Stimulated activated naive B cell treated with anti-CD40 and anti-IgM and Interleukin-4, amounts not matched to agents 10 μg/mL and 1 μg/mL and 100 μg/mL, for 72 hours (primary cell): ENCODE data around the gene GALNT9.
"Not testable (repeated sequence)": the region's sequence is repeated elsewhere in the genome, so short reads cannot be mapped to it uniquely, and the experiment has no call there.

Source experiments
- ATAC-seq, 2 donors: fragments of 150-1000 bp; cut with Tn5 transposase; replicated peaks; 2 replicates each; pipeline ENCODE4 v1.10.0; 2021; ENCODE audit warnings: moderate library complexity in 1 of 2
- DNase-seq: peaks from one replicate; pipeline ENCODE4 v3.0.0; 2021
- H3K27ac Mint-ChIP-seq: one replicate; pipeline ENCODE4 v1.8.0; 2022; ENCODE audit warnings: mild to moderate bottlenecking, mixed read lengths
- H3K27me3 Mint-ChIP-seq, 2 donors: one replicate each; pipeline ENCODE4 v1.8.0; 2022; ENCODE audit warnings: mixed read lengths in 2 of 2
- H3K36me3 Mint-ChIP-seq, 2 donors: one replicate each; pipeline ENCODE4 v1.8.0; 2022; ENCODE audit warnings: mixed read lengths in 2 of 2, mild to moderate bottlenecking in 1 of 2
- H3K4me1 Mint-ChIP-seq, 2 donors: one replicate each; pipeline ENCODE4 v1.8.0; 2022; ENCODE audit warnings: mixed read lengths in 2 of 2, mild to moderate bottlenecking in 1 of 2
- H3K4me3 Mint-ChIP-seq, 2 donors: one replicate each; pipeline ENCODE4 v1.8.0; 2022; ENCODE audit warnings: mild to moderate bottlenecking in 2 of 2, mixed read lengths in 2 of 2, moderate library complexity in 1 of 2
- H3K9me3 Mint-ChIP-seq, 2 donors: one replicate each; pipeline ENCODE4 v1.8.0; 2022; ENCODE audit warnings: mixed read lengths in 2 of 2, mild to moderate bottlenecking in 1 of 2

GALNT9 gene

GRCh38 chr12:132266802-132267201 lies 62.6 kb downstream of the GALNT9 start:
- no peak overlapping the region for H3K27ac Mint-ChIP-seq
- H3K27me3 Mint-ChIP-seq = peaks cover 0 to 15% of the 10 kb centered on the region in 2 donors
- no peaks in the 10 kb centered on the region for H3K9me3 Mint-ChIP-seq
- H3K36me3 Mint-ChIP-seq = no peaks in the 10 kb centered on the region
- peaks cover 0 to under 1% of the 10 kb centered on the region in 2 donors for H3K4me1 Mint-ChIP-seq
- ATAC-seq (no peak), DNase-seq (no peak)
- no peak overlapping the region for H3K4me3 Mint-ChIP-seq

GRCh38 chr12:132266370-132266769 lies 63.0 kb downstream of the GALNT9 start:
- no peaks in the 10 kb centered on the region for H3K36me3 Mint-ChIP-seq
- no peak overlapping the region for H3K27ac Mint-ChIP-seq
- H3K27me3 Mint-ChIP-seq = peaks cover 0 to 20% of the 10 kb centered on the region in 2 donors
- ATAC-seq (no peak), DNase-seq (no peak)
- H3K9me3 Mint-ChIP-seq = no peaks in the 10 kb centered on the region
- H3K4me1 Mint-ChIP-seq = peaks cover 0 to 2% of the 10 kb centered on the region in 2 donors
- no peak overlapping the region for H3K4me3 Mint-ChIP-seq

- not testable (repeated sequence) for ATAC-seq
Observed at GRCh38 chr12:132265822-132266221, 63.6 kb downstream of the GALNT9 start.

DNA sequence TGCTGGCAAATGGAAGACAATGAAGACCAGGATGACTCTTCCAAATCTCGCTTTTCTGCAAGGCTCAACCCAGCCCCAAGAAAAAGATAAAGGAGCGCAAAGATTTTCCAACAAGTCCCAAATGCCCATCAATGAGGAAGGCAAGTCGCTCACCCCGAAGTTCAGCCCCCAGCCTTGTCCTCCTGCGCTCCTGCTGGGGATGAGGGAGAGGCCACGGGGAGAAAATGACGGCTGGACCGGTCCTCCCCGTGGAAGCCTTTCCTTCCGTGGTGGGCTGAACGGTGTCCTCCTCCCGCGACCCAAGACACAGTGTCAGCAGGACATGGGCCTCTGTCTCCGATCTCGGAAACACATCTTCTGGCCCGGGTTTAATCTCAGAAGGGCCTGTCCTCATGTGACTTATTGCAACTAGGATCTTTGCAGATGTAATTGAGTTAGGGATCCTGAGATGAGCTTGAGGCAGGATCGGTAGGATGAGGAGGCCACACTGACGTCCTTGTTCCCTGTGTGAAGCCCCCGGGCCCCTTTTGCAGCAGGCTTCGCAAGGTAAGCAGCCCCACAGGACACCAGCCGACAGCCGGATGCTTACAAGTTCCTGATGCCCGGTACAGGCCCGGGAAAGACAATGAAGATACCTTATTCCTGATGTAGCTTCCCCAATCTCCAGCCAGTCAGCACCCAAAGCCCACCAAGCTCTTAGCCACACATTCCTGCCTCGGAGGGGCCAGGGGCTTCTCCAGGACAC lies 64.2 kb downstream of the GALNT9 start:
- Mint-ChIP-seq H3K9me3 (no peaks in the 10 kb centered on the region), H3K27me3 (peaks cover 4 to 25% of the 10 kb centered on the region in 2 donors), H3K4me1 (peaks cover 0 to 2% of the 10 kb centered on the region in 2 donors), H3K27ac (no peak overlapping the region), H3K4me3 (no peak overlapping the region), H3K36me3 (no peaks in the 10 kb centered on the region)
- ATAC-seq = no peak
- no peak for DNase-seq

More at GRCh38 chr12:132265822-132266221, 63.6 kb downstream of the GALNT9 start:
- not testable (repeated sequence) for H3K4me1 Mint-ChIP-seq, DNase-seq, H3K9me3 Mint-ChIP-seq, H3K36me3 Mint-ChIP-seq, H3K4me3 Mint-ChIP-seq, H3K27ac Mint-ChIP-seq
- H3K27me3 Mint-ChIP-seq = peaks cover 4 to 25% of the 10 kb centered on the region in 2 donors

- no peaks in the 10 kb centered on the region for H3K36me3 Mint-ChIP-seq
- H3K4me1 Mint-ChIP-seq = peaks cover 0 to 2% of the 10 kb centered on the region in 2 donors
- no peak overlapping the region for H3K4me3 Mint-ChIP-seq
- H3K27ac Mint-ChIP-seq = no peak overlapping the region
- H3K9me3 Mint-ChIP-seq = no peaks in the 10 kb centered on the region
- ATAC-seq (no peak), DNase-seq (no peak)
- peaks cover 4 to 25% of the 10 kb centered on the region in 2 donors for H3K27me3 Mint-ChIP-seq
Observed at GRCh38 chr12:132264086-132265010, 65.0 kb downstream of the GALNT9 start.

DNA sequence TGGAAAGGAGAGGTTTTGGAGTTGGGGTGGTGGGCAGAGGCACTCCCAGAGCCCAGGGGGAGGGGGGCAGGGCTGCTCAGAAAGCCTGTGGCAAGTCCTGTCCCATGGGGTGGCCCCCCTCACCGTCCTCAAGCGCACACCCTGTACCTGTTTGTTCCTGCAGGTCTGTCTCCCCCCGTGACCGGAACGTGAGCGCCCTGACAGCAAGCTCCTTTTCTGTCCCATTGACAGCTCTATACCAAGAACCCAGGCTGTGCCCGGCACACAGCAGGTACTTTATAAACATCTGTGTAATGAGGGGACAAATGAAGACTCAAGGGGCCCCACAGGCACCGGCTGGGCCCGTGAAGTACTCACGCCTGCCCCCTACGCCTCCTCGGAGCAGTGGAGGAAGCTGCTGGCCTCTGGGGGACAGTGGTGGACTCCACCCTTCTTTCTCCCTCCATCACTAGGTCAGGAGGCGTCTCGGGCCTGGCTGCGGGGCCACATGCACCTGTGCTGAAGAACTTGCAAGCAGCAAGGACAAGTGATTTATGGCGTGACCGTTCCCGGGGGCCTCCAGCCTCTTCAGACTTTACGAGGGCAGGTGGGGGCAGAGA lies 65.8 kb downstream of the GALNT9 start:
- Mint-ChIP-seq H3K36me3 (no peaks in the 10 kb centered on the region), H3K4me1 (peaks cover 0 to 2% of the 10 kb centered on the region in 2 donors), H3K27ac (no peak overlapping the region), H3K4me3 (no peak overlapping the region), H3K9me3 (no peaks in the 10 kb centered on the region), H3K27me3 (peaks cover 4 to 26% of the 10 kb centered on the region in 2 donors)
- ATAC-seq (no peak), DNase-seq (no peak)

DNA sequence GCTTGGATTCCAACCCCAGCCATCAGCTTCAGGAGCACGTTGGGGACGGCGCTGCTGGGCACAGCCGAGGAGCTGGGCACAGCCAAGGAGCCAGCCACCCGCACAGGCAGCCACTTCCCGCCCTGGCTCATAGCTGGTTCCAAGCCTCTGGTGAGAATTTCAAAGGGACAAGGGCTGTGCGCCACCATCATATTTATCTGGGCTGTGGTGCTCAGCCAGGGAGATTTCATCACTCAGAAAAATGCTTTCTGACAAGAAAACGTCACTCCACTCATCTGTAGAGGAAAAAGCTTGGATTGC lies 66.4 kb downstream of the GALNT9 start:
- H3K4me3 Mint-ChIP-seq = no peak overlapping the region
- no peak for ATAC-seq
- DNase-seq = no peak
- H3K9me3 Mint-ChIP-seq = no peaks in the 10 kb centered on the region
- peaks cover 0 to 2% of the 10 kb centered on the region in 2 donors for H3K4me1 Mint-ChIP-seq
- H3K27ac Mint-ChIP-seq = no peak overlapping the region
- H3K36me3 Mint-ChIP-seq = no peaks in the 10 kb centered on the region
- H3K27me3 Mint-ChIP-seq = peaks cover 9 to 32% of the 10 kb centered on the region in 2 donors

GRCh38 chr12:132262256-132263060 lies 66.9 kb downstream of the GALNT9 start:
- no peak overlapping the region for H3K4me3 Mint-ChIP-seq
- no peak overlapping the region for H3K27ac Mint-ChIP-seq
- DNase-seq (no peak), ATAC-seq (no peak)
- no peaks in the 10 kb centered on the region for H3K9me3 Mint-ChIP-seq
- peaks cover 0 to 2% of the 10 kb centered on the region in 2 donors for H3K4me1 Mint-ChIP-seq
- H3K36me3 Mint-ChIP-seq = no peaks in the 10 kb centered on the region
- H3K27me3 Mint-ChIP-seq = peaks cover 10 to 35% of the 10 kb centered on the region in 2 donors

- H3K27ac Mint-ChIP-seq = no peak overlapping the region
- peaks cover 0 to 2% of the 10 kb centered on the region in 2 donors for H3K4me1 Mint-ChIP-seq
- peak overlapping the region in 1 of 2 donors; percentile 13 for H3K4me3 Mint-ChIP-seq
- ATAC-seq (no peak), DNase-seq (no peak)
- no peaks in the 10 kb centered on the region for H3K36me3 Mint-ChIP-seq
- no peaks in the 10 kb centered on the region for H3K9me3 Mint-ChIP-seq
- peaks cover 10 to 35% of the 10 kb centered on the region in 2 donors for H3K27me3 Mint-ChIP-seq
Observed at GRCh38 chr12:132261328-132262138, 67.9 kb downstream of the GALNT9 start.

DNA sequence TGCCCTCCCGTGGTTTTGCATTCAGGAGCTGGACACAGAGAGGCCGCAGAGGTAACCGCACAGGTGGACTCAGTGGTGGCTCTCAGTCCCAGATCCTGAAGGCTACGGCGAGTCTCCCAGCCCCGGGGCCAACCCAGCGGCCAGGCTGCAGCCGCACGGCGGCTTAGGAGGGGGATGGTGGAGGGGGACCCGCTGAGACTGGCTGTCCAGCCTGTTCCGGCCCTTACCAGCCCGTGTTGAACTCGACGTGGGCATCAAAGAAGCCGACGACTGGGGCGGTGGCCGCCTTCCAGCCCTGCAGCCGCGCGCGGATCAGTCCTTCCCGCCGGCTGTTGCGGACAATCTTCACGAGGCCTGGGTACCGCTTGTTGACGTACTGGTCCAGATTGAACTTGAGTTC lies 68.7 kb downstream of the GALNT9 start:
- Mint-ChIP-seq H3K27ac (no peak overlapping the region), H3K4me1 (peaks cover 0 to 2% of the 10 kb centered on the region in 2 donors), H3K9me3 (no peaks in the 10 kb centered on the region), H3K27me3 (peaks cover 10 to 35% of the 10 kb centered on the region in 2 donors), H3K36me3 (no peaks in the 10 kb centered on the region), H3K4me3 (no peak overlapping the region)
- DNase-seq (no peak), ATAC-seq (no peak)

DNA sequence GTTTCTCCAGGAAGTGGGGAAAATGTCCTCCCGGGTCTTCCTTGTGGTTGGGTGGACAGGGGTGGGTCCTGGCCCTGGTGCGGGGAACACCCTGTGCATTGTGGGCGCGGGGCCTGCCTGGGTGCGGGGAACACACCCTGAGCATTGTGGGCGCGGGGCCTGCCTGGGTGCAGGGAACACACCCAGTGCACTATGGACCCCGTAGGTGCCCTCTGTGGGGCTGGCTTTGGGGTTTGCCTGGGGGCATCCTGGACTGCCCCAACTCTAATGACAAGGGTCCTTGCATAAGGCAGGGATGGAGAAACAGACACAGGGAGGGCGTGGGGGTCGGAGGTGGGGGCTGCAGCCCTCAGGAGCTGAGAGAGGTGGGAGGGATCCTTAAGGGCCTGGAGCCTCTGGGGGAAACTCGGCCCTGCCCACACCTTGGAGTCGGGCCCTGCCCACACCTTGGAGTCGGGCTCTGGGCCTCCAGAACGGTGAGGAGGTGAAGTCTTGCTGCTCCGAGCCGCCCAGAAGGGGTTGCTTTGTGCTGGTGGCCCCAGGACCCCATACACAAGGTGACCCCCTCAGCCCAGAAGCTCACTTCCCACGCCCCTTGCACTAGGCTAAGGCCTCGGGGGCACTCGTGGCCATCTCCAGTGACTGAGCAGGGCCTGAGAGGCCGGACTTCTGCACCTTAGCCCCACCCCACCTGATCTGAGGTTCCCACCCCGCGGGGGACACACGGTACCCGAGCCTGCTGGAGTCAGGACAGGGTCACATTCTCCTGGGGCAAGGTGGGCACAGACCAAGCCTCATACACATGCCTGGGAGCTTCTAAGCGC lies 69.3 kb downstream of the GALNT9 start:
- H3K4me1 Mint-ChIP-seq = peaks cover 0 to 2% of the 10 kb centered on the region in 2 donors
- no peaks in the 10 kb centered on the region for H3K36me3 Mint-ChIP-seq
- no peak for DNase-seq
- no peak overlapping the region for H3K4me3 Mint-ChIP-seq
- ATAC-seq = no peak
- H3K27ac Mint-ChIP-seq = no peak overlapping the region
- H3K9me3 Mint-ChIP-seq = no peaks in the 10 kb centered on the region
- H3K27me3 Mint-ChIP-seq = peaks cover 10 to 29% of the 10 kb centered on the region in 2 donors

GRCh38 chr12:132259364-132259871 lies 70.0 kb downstream of the GALNT9 start:
- no peak overlapping the region for H3K27ac Mint-ChIP-seq
- H3K4me3 Mint-ChIP-seq = no peak overlapping the region
- H3K4me1 Mint-ChIP-seq = peaks cover 0 to 2% of the 10 kb centered on the region in 2 donors
- DNase-seq = no peak
- peaks cover 10 to 29% of the 10 kb centered on the region in 2 donors for H3K27me3 Mint-ChIP-seq
- ATAC-seq = no peak
- no peaks in the 10 kb centered on the region for H3K36me3 Mint-ChIP-seq
- H3K9me3 Mint-ChIP-seq = no peaks in the 10 kb centered on the region
